Effector CD8-positive, alpha-beta T cell (primary cell): ENCODE results near the gene CASK.
"Not testable (repeated sequence)": the region's sequence is repeated elsewhere in the genome, so short reads cannot be mapped to it uniquely, and the experiment has no call there.

Experiments used
- DNase-seq: peaks from one replicate; lab custom pipeline; 2025; lab: John Stamatoyannopoulos, UW

The CASK gene

GRCh38 chrX:41734530-41734929, 188.8 kb downstream of the CASK start:
- DNase-seq, result no peak

GRCh38 chrX:41733939-41734338, 189.4 kb downstream of the CASK start:
- no peak for DNase-seq

- DNase-seq, result no peak
Measured at GRCh38 chrX:41732260-41732659, 191.1 kb downstream of the CASK start.

GRCh38 chrX:41730081-41730480, 193.3 kb downstream of the CASK start:
- DNase-seq, result no peak

GRCh38 chrX:41728125-41728524, 195.2 kb downstream of the CASK start:
- no peak for DNase-seq

- DNase-seq, result no peak
Measured at GRCh38 chrX:41723826-41724225, 199.5 kb downstream of the CASK start, which contains the start of gene GPR82. GPR82 (plus strand) TSS chrX:41724181; CDS start chrX:41727027, 2,846 bp downstream.

GRCh38 chrX:41722816-41723618, 200.3 kb downstream of the CASK start:
- DNase-seq, result no peak

- DNase-seq, result no peak
Measured at GRCh38 chrX:41722214-41722613, 201.1 kb downstream of the CASK start.

GRCh38 chrX:41721590-41721989, 201.8 kb downstream of the CASK start:
- DNase-seq, result no peak

GRCh38 chrX:41720125-41720779, 203.1 kb downstream of the CASK start:
- no peak for DNase-seq

- not testable (repeated sequence) for DNase-seq
Measured at GRCh38 chrX:41719610-41720009, 203.7 kb downstream of the CASK start.

GRCh38 chrX:41718481-41719235, 204.7 kb downstream of the CASK start:
- DNase-seq, result no peak

- DNase-seq, result no peak
Measured at GRCh38 chrX:41716767-41717473, 206.4 kb downstream of the CASK start.

GRCh38 chrX:41716222-41716621, 207.1 kb downstream of the CASK start:
- DNase-seq, result no peak

- DNase-seq, result no peak
Measured at GRCh38 chrX:41711021-41711667, 212.2 kb downstream of the CASK start.

GRCh38 chrX:41708486-41708885, 214.9 kb downstream of the CASK start:
- DNase-seq, result no peak

GRCh38 chrX:41707218-41707617, 216.1 kb downstream of the CASK start:
- DNase-seq, result no peak

GRCh38 chrX:41705680-41706374, 217.5 kb downstream of the CASK start:
- no peak for DNase-seq

GRCh38 chrX:41705042-41705441, 218.3 kb downstream of the CASK start:
- no peak for DNase-seq

- DNase-seq, result no peak
Measured at GRCh38 chrX:41703574-41704029, 219.8 kb downstream of the CASK start.

- no peak for DNase-seq
Measured at GRCh38 chrX:41695426-41695825, 227.9 kb downstream of the CASK start.
